Fibroblast of skin of right biceps (primary cell): Measurements from ENCODE around the gene COLQ.
A peak's percentile ranks its signal among the peaks of the same experiment; 100 is the strongest.

Source experiments
- DNase-seq: peaks from one replicate; pipeline ENCODE4 v3.0.0-alpha.2; 2013

Gene COLQ

DNA sequence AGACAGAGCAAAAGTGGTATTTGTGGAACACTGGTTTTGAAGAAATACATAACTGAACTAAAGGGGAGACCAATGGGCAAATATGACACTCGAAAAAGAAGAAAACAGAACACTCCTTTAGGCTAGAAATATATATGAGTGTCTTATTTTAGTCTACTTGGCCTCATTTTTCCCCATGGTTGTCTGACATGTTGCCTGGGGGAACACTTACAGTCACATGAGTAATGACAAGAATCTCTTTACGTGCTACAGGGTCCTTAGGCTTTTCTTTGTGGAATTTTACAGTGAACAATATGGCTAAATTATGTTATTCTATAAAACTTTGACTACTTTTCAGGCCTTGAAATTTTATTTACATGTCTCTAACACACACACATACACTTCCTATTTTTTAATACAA lies 111.7 kb downstream of the COLQ start:
- no peak for DNase-seq

DNA sequence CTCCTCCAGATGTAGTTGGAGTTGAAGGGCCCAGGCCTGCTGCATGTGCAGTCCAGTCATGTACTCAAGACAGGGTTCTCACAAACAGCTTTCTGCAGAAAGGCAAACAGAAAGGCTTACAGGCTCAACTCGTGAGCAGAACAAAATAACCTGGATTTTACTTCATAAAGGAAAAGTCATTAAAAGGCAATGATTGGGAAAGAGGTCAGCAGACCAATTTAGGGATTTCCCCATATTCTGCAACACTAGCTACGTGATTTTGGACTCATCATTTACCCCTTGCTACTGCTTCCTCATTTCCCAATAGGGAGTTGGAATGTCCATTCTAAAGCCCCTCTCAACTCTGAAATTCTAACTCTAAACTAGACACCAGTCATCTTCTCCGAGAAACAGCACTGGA lies 112.3 kb downstream of the COLQ start:
- no peak for DNase-seq

DNA sequence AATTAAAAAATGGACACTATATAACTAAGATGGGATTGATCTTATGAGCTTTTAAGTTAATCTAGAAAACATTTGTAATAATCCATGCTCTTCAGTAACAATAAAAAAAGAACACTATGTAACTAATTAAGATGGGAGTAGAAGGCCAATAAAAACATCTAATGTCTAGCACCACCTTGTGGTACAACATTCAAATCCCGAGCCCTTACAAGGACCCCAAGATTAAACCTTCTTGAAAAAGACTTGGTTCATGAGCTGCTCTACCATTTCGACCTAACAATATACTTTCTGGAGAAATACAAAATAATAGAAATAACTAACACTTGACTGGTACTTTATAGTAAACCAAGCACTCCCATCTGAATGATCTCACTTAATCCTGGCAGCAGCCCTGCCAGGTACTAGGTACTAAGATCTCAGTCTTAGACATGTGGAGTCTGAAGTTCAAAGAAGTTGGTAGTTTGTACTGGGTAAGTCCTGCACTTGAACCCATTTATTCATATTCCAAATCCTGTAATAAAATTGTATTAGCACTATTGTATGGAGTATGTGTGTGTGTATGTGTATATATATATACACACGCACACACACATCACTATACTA lies 116.0 kb downstream of the COLQ start:
- DNase-seq, result peak; percentile 61

DNA sequence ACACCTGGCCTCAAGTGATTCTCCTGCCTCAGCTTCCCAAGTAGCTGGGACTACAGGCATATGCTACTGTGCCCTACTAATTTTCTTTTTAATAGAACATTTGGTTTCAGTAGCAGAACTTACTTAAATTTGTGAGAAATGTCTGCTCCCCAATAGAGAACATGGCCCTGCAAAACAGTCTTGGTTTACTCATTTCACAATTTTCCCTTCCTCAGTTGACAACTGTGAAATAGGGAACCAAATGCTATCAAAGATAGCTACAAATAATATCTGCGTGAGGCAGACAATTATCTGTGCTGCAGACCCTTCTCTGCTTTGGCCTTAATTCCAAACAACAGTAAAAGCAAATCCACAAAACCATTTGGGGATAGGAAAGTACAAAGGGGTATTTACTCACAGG lies 116.7 kb downstream of the COLQ start:
- DNase-seq, result no peak

DNA sequence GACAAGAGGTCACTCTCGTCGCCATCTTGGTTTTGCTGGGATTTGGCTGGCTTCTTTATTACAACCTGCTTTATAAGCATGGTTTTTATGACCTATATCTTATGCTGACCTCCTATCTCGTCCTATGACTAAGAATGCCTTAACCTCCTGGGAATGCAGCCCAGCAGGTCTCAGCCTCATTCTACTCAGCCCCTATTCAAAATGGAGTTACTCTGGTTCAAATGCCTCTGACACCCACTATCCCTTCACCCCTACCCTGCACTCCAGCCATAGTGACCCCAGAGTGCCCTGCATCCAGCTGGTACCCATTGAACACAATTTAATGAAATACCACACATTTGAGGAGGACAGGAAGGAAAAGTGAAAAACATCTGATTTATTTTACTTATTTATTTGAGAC lies 117.5 kb downstream of the COLQ start:
- DNase-seq, result no peak

DNA sequence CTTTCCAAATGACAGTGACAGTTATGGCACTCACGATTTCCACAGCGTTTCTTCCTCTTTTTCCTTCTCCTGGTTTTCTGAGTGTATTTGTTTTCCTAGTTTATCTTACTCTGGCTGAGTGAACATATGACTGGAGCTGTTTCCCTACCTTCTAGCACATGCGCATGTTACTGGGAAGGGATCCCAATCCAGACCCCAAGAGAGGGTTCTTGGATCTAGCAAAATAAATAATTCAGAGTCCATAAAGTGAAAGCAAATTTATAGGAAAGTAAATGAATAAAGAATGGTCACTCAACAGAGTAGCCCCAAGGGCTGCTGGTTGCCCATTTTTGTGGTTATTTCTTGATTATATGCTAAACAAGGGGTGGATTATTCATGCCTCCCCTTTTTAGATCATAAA lies 118.0 kb downstream of the COLQ start:
- no peak for DNase-seq

DNA sequence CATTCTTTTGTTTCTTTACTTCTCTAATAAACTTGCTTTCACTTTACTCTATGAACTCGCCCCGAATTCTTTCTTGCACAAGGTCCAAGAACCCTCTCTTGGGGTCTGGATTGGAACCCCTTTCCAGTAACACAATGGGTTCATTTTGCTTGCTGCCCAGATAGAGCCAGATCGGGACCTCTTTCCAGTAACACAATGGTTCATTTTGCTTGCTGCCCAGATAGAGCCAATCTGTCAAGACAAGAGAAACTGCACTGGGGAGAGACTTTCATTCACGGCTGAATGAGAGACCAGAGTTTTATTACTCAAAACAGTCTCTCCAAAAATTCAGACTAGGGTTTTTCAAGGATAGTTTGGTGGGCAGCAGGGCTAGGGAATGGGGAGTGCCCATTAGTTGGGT lies 119.6 kb downstream of the COLQ start:
- DNase-seq, result no peak
